GM19043 (cell line): ENCODE results near the gene RAI14.
"Not testable (repeated sequence)": the region's sequence is repeated elsewhere in the genome, so short reads cannot be mapped to it uniquely, and the experiment has no call there.

Experiments
- ATAC-seq: cut with Tn5 transposase; IDR thresholded peaks from one replicate; pipeline ENCODE4 v1.9.1; 2021; ENCODE audit warnings: low read depth; ENCODE audit not compliant: unreplicated experiment

Gene RAI14

GRCh38 chr5:34756781-34757624 is 100.9 kb downstream of the RAI14 start:
- no peak for ATAC-seq

DNA sequence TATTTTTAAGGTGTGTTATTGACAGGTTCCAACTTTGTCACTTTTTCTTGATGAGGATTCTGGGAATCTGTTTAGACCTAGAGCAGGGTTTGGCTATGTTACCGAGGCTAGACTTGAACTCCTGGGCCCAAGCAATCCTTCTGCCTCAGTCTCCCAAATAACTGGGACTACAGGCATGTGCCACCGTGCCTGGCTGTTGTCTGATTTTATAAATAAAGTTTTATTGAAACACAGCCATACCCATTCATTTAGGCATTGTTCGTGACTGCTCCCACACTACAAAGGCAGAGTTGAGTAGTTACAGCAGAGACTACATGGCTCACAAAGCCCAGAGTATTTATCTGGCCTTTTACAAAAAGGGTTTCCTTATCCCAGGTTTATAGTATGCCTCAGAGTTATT is 102.4 kb downstream of the RAI14 start:
- ATAC-seq, result no peak

DNA sequence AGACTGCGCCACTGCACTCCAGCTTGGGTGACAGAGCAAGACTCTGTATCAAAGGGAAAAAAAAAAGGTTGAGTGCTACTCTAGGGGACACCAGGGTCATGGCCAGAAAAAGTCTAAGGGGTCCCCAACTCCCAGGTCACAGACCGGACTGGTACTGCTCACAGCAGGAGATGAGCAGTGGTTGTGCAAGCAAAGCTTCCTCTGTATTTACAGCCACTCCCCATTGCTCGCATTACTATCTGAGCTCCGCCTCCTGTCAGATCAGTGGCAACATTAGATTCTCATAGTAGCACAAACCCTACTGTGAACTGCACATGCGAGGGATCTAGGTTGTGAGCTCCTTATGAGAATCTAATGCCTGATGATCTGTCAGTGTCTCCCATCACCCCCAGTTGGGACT is 103.1 kb downstream of the RAI14 start:
- ATAC-seq, result not testable (repeated sequence)

DNA sequence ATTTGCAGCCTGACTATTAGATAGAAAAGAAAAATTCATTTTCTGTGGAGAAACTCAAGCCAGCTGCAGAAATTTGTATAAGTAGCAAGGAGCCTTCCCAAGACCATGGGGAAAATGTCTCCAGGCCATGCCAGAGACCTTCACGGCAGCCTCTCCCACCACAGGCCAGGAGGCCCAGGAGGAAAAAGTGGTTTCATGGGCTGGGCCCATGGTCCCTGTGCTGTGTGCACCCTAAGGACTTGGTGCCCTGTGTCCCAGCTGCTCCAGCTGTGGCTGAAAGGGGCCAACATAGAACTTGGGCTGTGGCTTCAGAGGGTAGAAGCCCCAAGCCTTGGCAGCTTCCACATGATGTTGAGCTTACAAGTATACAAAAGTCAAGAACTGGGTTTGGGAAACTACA is 109.5 kb downstream of the RAI14 start:
- ATAC-seq, result no peak

DNA sequence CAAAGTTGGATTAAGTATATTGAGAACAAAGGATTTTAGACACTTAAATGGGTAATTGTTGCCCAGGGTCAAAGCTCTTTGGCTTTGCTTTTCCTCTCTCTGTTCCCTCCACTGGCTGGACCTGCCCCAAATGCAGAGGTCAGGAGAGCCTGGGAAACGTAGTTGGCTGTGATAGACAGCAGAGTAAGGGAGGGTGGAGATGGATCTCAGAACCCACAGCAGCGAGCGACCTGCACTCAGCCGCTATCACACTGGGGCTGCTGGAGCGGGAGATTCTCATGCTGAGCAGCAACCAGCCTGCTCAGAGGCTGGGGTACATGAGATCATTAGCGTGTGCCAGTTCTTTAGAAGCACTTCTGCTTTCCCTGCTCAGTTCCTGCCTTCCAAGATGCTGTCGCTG is 111.1 kb downstream of the RAI14 start:
- ATAC-seq, result no peak

DNA sequence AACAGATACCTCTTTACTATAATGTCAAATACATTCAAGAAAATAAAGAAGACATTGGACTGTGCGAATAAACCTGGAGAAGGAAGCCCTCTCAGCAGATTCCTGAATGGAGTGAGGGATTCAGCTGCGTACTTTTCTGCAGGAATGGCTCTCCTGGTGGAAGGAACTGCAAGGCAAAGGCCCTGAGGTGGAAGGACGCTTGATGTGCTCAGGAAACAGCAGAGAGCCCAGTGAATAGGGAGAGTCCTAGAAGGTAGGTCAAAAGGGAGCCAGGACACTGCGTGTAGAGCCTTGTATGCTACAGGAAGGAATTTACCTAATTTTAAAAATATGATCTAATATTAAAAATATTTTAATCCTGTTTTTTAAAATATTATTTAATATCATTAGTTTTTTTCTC is 114.4 kb downstream of the RAI14 start:
- ATAC-seq, result no peak

- no peak for ATAC-seq
These were observed 114.9 kb downstream of the RAI14 start for GRCh38 chr5:34771076-34771475.

GRCh38 chr5:34772267-34773098 is 116.4 kb downstream of the RAI14 start:
- ATAC-seq, result no peak

DNA sequence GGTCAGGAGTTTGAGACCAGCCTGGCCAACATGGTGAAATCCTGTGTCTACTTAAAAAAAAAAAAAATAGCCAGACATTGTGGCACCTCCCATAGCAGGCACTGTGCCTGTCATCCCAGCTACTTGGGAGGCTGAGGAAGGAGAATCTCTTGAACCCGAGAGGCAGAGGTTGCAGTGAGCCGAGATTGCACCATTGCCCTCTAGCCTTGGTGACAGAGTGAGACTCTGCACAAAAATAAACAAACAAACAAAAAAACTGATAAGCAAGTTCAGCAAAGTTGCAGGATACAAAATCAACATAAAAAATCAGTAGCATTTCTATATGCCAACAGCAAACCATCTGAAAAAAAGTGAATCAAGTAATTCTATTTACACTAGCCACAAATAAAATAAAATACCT is 118.0 kb downstream of the RAI14 start:
- no peak for ATAC-seq

DNA sequence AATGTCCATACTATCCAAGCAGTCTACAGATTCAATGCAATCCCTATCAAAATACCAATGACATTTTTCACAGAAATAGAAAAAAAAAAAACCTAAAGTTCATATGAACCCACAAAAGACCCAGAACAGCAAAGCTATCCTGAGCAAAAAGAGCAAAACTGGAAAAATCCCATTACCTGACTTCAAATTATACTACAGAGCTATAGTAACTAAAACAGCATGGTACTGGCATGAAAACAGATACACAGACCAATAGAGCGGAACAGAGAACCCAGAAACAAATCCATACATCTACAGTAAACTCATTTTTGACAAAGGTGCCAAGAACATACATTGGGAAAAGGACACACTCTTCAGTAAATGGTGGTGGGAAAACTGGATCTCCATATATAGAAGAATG is 118.5 kb downstream of the RAI14 start:
- not testable (repeated sequence) for ATAC-seq

DNA sequence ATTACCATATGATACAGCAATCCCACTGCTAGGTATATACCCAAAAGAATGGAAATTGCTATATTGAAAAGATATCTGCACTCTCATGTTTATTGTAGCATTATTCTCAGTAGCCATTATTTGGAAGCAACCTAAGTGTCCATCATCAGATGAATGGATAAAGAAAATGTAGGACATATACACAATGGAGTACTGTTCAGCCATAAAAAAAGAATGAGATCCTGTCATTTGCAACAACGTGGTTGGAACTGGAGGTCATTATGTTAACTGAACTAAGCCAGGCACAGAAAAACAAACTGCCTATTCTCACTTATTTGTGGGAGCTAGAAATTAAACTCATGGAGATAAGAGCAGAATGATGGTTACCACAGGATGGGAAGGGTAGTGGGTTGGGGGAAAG is 119.8 kb downstream of the RAI14 start:
- ATAC-seq, result no peak

DNA sequence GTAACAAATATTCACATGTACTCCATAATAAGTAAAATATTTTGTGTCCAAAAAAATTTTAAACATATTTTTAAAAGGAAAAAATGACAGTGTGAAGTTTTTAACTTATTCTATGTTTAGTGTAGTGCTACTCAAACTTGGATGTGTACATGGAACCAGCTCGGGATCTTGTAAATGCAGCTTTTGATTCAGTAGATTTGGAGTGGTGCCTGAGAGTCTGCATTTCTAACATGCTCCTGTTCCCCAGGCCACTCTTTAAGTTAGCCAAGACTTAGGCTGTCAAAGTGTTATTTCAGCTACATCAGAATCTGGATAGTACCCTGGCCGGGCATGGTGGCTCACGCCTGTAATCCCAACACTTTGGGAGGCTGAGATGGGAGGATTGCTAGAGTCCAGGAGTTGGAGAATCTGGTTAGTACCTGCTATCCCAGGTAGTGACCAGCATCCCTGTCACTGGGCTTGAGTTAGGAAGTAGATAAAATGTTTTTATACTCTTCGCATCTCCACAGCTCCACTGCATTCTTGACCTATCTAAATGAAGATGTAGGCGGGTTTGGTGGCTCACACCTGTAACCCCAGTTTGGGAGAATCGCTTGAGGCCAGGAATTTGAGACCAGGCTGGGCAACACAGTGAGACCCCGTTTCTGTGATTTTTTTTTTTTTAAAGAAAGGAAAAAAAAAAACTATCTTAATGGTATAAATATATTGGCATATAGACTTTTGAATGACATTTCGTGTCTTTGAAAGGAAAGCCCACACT is 122.1 kb downstream of the RAI14 start:
- ATAC-seq, result no peak

DNA sequence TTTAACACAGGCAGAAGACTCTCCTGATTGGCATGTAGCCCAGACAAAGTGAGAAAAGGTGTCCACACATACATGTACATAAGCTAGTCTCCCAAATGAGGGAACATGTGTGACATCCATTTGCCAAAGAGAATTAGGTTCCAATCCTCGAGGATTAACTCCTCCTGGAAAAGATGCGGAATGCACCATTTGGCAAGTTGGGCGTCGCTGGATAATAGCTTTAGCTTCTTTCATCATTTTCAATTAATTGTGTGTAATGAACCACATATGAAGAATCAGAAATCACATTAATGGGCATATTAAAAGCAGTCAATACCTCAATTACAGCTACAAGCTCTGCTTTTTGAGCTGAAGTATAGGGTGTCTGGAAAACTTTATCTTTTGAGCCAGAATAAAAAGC is 127.8 kb downstream of the RAI14 start:
- not testable (repeated sequence) for ATAC-seq

DNA sequence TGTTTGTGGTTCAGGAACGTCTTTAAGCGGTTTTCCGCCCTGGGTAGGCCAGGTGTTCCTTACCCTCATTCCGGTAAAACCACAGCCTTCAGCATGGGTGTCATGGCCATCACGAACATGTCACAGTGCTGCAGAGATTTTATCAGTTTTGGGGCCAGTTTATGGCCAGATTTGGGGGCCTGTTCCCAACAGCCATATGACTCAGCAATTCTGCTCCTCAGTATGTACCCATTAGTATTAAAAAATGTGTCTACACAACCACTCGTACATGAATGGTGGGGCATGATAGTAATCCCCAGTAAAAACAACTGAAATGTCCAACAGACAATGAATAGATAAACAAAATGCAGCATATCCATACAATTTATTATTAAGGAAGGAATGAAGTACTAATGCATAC is 130.9 kb downstream of the RAI14 start:
- no peak for ATAC-seq

- no peak for ATAC-seq
These were observed 132.9 kb downstream of the RAI14 start for GRCh38 chr5:34789021-34789531.

DNA sequence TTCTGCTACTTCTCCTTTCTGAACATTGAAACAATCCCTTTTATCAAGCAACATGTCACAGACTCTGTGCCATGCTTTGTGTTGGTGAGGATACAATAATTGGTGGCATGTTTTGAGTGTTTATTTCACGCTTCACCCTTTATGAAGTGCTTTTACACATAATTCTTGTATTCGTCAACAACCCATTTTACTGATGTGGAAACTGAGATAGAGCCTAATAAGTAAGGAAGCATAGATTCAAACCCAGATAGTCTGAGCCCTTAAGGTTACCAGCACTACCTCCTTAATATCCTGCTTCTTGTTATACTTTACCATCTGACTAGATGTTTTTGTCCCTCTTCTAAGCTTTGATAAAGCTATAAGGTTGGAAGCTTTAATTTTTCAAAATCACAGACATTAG is 133.5 kb downstream of the RAI14 start:
- no peak for ATAC-seq

DNA sequence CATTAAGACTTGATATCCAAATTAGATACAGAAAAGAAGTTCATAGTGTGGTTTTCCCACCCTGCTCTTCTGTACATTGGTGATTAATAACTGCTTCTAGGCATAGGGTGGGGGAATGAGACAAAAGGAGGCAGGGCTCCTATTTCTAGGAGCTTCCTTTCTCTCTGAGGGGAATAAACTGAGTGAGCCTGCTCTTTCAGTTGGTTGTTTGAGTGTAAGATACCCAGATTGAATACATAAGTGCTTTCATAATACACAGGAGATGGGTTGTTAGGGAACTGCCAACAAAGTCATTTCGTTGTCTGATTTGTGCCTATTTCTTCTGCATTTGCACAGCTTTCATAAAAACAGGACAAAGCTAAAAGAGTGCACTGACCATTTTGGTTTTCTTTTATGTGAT is 133.9 kb downstream of the RAI14 start:
- ATAC-seq, result no peak

DNA sequence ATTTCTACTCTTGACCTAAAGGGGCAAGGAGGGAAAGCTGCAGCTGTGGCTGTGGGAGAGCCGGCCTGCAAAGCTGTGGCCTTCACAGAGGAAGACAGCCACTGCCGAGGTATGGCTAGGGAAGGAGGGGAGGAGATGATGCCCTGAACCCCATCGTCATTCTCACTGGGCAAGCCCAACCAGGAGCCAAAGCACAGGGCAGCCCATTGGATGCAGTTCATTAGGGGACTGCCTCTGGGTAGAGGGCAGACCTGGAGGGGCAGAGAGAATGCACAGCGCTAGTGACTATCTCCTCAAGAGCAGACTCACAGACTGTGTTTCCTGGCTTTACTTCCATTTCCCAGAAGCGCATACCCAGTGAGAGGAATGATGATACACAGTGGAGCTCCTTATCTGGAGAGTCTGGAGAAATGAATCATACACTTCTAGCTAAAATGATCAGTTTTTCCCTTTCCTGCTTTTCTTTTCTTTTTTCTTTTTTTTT is 135.7 kb downstream of the RAI14 start:
- no peak for ATAC-seq

- no peak for ATAC-seq
These were observed 146.9 kb downstream of the RAI14 start for GRCh38 chr5:34802834-34803563.
